Measurements from ENCODE around the gene LIN54.
"Not testable (repeated sequence)": the region's sequence is repeated elsewhere in the genome, so short reads cannot be mapped to it uniquely, and the experiment has no call there.

Gene LIN54

GRCh38 chr4:82998898-82999297 lies 11.7 kb downstream of the LIN54 start:
- ATAC-seq, result no peak
- TF ChIP-seq SNAI2 (CRISPR knock-in tag; IDR thresholded peaks at IDR 0.05) (no peak), PPARA (CRISPR knock-in tag; IDR thresholded peaks at IDR 0.05; ENCODE audit: borderline replicate concordance) (no peak), ZFP30 (CRISPR knock-in tag; IDR thresholded peaks at IDR 0.05) (no peak), POU6F1 (CRISPR knock-in tag; IDR thresholded peaks at IDR 0.05; ENCODE audit: borderline replicate concordance, low read depth) (no peak), CSDC2 (CRISPR knock-in tag; IDR thresholded peaks at IDR 0.05) (no peak), CREB5 (CRISPR knock-in tag; IDR thresholded peaks at IDR 0.05; ENCODE audit: low read depth) (no peak)

- no peak for ATAC-seq
- TF ChIP-seq ARNTL (CRISPR knock-in tag; IDR thresholded peaks at IDR 0.05; ENCODE audit: borderline replicate concordance, low read depth) (no peak), PATZ1 (CRISPR knock-in tag; IDR thresholded peaks at IDR 0.05; ENCODE audit: borderline replicate concordance) (no peak), OSR1 (CRISPR knock-in tag; IDR thresholded peaks at IDR 0.05) (no peak), ZFP30 (CRISPR knock-in tag; IDR thresholded peaks at IDR 0.05) (no peak), CSDC2 (CRISPR knock-in tag; IDR thresholded peaks at IDR 0.05) (no peak)
Measured at GRCh38 chr4:82994834-82995233, 15.8 kb downstream of the LIN54 start.

- TF ChIP-seq ZFP3 (CRISPR knock-in tag; IDR thresholded peaks at IDR 0.05) (no peak), CSRNP3 (CRISPR knock-in tag; IDR thresholded peaks at IDR 0.05) (no peak)
- peak; percentile 22 for ATAC-seq
Measured at GRCh38 chr4:82989575-82990429, 20.8 kb downstream of the LIN54 start.

- ATAC-seq, result peak; percentile 94
- TF ChIP-seq ZNF70 (CRISPR knock-in tag; IDR thresholded peaks at IDR 0.05) (no peak), TSHZ2 (CRISPR knock-in tag; IDR thresholded peaks at IDR 0.05) (no peak), TOX (CRISPR knock-in tag; IDR thresholded peaks at IDR 0.05; ENCODE audit: borderline replicate concordance) (0 out of 2 replicates have a peak, but pooled peaks have one; percentile 19), ZC3H10 (CRISPR knock-in tag; IDR thresholded peaks at IDR 0.05) (no peak), ZFP3 (CRISPR knock-in tag; IDR thresholded peaks at IDR 0.05) (no peak), ISL1 (CRISPR knock-in tag; IDR thresholded peaks at IDR 0.05) (peak; percentile 83), PPARA (CRISPR knock-in tag; IDR thresholded peaks at IDR 0.05; ENCODE audit: borderline replicate concordance) (no peak)
Measured at GRCh38 chr4:82988323-82988832, 22.2 kb downstream of the LIN54 start.

GRCh38 chr4:82987519-82987918 lies 23.1 kb downstream of the LIN54 start:
- ATAC-seq, result not testable (repeated sequence)

Data from SK-N-SH treated with all-trans-retinoic acid at 6 μM for 48 hours (cell line).